Mucosa of rectum (tissue), 2 donors: ENCODE measurements around the gene MYO3B.

Experiments used
- H3K27ac ChIP-seq, 2 donors: one replicate each; pipeline ENCODE4 v1.7.0; 2013; ENCODE audit warnings: inconsistent platforms in 2 of 2, low read depth in 2 of 2, low read length in 2 of 2
- H3K27me3 ChIP-seq, 2 donors: one replicate each; pipeline ENCODE4 v1.7.0; 2013; ENCODE audit warnings: low read length in 2 of 2; ENCODE audit not compliant: control insufficient read depth in 2 of 2, insufficient read depth in 2 of 2
- H3K36me3 ChIP-seq, 2 donors: one replicate each; pipeline ENCODE4 v1.7.0; 2013; ENCODE audit warnings: low read length in 2 of 2; ENCODE audit not compliant: control insufficient read depth in 2 of 2, insufficient read depth in 2 of 2
- H3K4me1 ChIP-seq, 2 donors: one replicate each; pipeline ENCODE4 v1.7.0; 2013; ENCODE audit warnings: low read length in 2 of 2, mild to moderate bottlenecking in 1 of 2; ENCODE audit not compliant: control insufficient read depth in 2 of 2, insufficient read depth in 2 of 2
- H3K4me3 ChIP-seq, 2 donors: one replicate each; pipeline ENCODE4 v1.7.0; 2013; ENCODE audit warnings: low read length in 2 of 2
- H3K9ac ChIP-seq, 2 donors: one replicate each; pipeline ENCODE4 v1.7.0; 2013; ENCODE audit warnings: low read length in 2 of 2, low read depth in 1 of 2, mild to moderate bottlenecking in 1 of 2
- H3K9me3 ChIP-seq, 2 donors: one replicate each; pipeline ENCODE4 v1.7.0; 2013; ENCODE audit warnings: low read length in 2 of 2; ENCODE audit not compliant: control insufficient read depth in 2 of 2
- donor health status: healthy.
- donor health status: Normal muscosa, but diverticular disease.

Gene MYO3B

GRCh38 chr2:170394641-170395387 is 216.9 kb downstream of the MYO3B start:
- Histone ChIP-seq H3K9me3 (no peaks in the 10 kb centered on the region), H3K4me3 (no peak overlapping the region), H3K36me3 (no peaks in the 10 kb centered on the region), H3K4me1 (no peaks in the 10 kb centered on the region), H3K27me3 (peaks cover 6 to 14% of the 10 kb centered on the region in 2 donors), H3K9ac (no peak overlapping the region), H3K27ac (no peak overlapping the region)

- H3K36me3 ChIP-seq: no peaks in the 10 kb centered on the region
- no peak overlapping the region for H3K27ac ChIP-seq
- no peak overlapping the region for H3K4me3 ChIP-seq
Observed at GRCh38 chr2:170396799-170397459, 219.0 kb downstream of the MYO3B start.

GRCh38 chr2:170401187-170401586 is 223.2 kb downstream of the MYO3B start:
- peaks cover 0 to 2% of the 10 kb centered on the region in 2 donors for H3K27me3 ChIP-seq

More at GRCh38 chr2:170396799-170397459, 219.0 kb downstream of the MYO3B start:
- Histone ChIP-seq H3K9ac (no peak overlapping the region), H3K9me3 (no peaks in the 10 kb centered on the region), H3K27me3 (peaks cover 6 to 14% of the 10 kb centered on the region in 2 donors), H3K4me1 (no peaks in the 10 kb centered on the region)

GRCh38 chr2:170404846-170405245 is 226.9 kb downstream of the MYO3B start:
- Histone ChIP-seq H3K36me3 (no peaks in the 10 kb centered on the region), H3K9ac (no peak overlapping the region), H3K9me3 (no peaks in the 10 kb centered on the region), H3K27ac (no peak overlapping the region), H3K4me1 (peaks cover 0 to 7% of the 10 kb centered on the region in 2 donors), H3K27me3 (no peaks in the 10 kb centered on the region), H3K4me3 (no peak overlapping the region)

More at GRCh38 chr2:170401187-170401586, 223.2 kb downstream of the MYO3B start:
- no peak overlapping the region for H3K4me3 ChIP-seq
- H3K9me3 ChIP-seq: no peaks in the 10 kb centered on the region
- no peak overlapping the region for H3K9ac ChIP-seq
- no peak overlapping the region for H3K27ac ChIP-seq
- H3K36me3 ChIP-seq: no peaks in the 10 kb centered on the region
- no peaks in the 10 kb centered on the region for H3K4me1 ChIP-seq

GRCh38 chr2:170405326-170405725 is 227.4 kb downstream of the MYO3B start:
- no peak overlapping the region for H3K27ac ChIP-seq
- no peaks in the 10 kb centered on the region for H3K36me3 ChIP-seq
- H3K9ac ChIP-seq: no peak overlapping the region
- no peak overlapping the region for H3K4me3 ChIP-seq
- no peaks in the 10 kb centered on the region for H3K9me3 ChIP-seq
- peaks cover 0 to 7% of the 10 kb centered on the region in 2 donors for H3K4me1 ChIP-seq
- H3K27me3 ChIP-seq: no peaks in the 10 kb centered on the region

GRCh38 chr2:170408461-170409163 is 230.7 kb downstream of the MYO3B start:
- Histone ChIP-seq H3K27ac (no peak overlapping the region), H3K36me3 (no peaks in the 10 kb centered on the region), H3K27me3 (no peaks in the 10 kb centered on the region), H3K4me3 (no peak overlapping the region), H3K9me3 (no peaks in the 10 kb centered on the region), H3K9ac (no peak overlapping the region), H3K4me1 (peaks cover 0 to 7% of the 10 kb centered on the region in 2 donors)

- Histone ChIP-seq H3K9ac (no peak overlapping the region), H3K27ac (no peak overlapping the region), H3K27me3 (no peaks in the 10 kb centered on the region), H3K4me1 (peaks cover 0 to 7% of the 10 kb centered on the region in 2 donors), H3K36me3 (no peaks in the 10 kb centered on the region), H3K4me3 (peak overlapping the region in 1 of 2 donors; percentile 35), H3K9me3 (no peaks in the 10 kb centered on the region)
Observed at GRCh38 chr2:170409164-170409535, 231.2 kb downstream of the MYO3B start.

- Histone ChIP-seq H3K36me3 (no peaks in the 10 kb centered on the region), H3K4me1 (peaks cover 0 to 7% of the 10 kb centered on the region in 2 donors)
Observed at GRCh38 chr2:170411660-170412059, 233.7 kb downstream of the MYO3B start.

GRCh38 chr2:170420961-170421687 is 243.2 kb downstream of the MYO3B start:
- no peaks in the 10 kb centered on the region for H3K9me3 ChIP-seq
- H3K9ac ChIP-seq: no peak overlapping the region
- H3K4me1 ChIP-seq: peaks cover 0 to 10% of the 10 kb centered on the region in 2 donors
- no peak overlapping the region for H3K4me3 ChIP-seq
- H3K27ac ChIP-seq: no peak overlapping the region
- no peaks in the 10 kb centered on the region for H3K27me3 ChIP-seq
- H3K36me3 ChIP-seq: no peaks in the 10 kb centered on the region

More at GRCh38 chr2:170411660-170412059, 233.7 kb downstream of the MYO3B start:
- no peak overlapping the region for H3K9ac ChIP-seq
- H3K27ac ChIP-seq: no peak overlapping the region
- H3K9me3 ChIP-seq: no peaks in the 10 kb centered on the region
- H3K4me3 ChIP-seq: no peak overlapping the region
- no peaks in the 10 kb centered on the region for H3K27me3 ChIP-seq
